HG02938 (cell line): Measurements from ENCODE around the gene PSMD9.
"Not testable (repeated sequence)": the region's sequence is repeated elsewhere in the genome, so short reads cannot be mapped to it uniquely, and the experiment has no call there.

Source experiments
- ATAC-seq: cut with Tn5 transposase; IDR thresholded peaks from one replicate; pipeline ENCODE4 v1.9.1; 2021; ENCODE audit warnings: mild to moderate bottlenecking, moderate library complexity; ENCODE audit not compliant: unreplicated experiment

Gene PSMD9

DNA sequence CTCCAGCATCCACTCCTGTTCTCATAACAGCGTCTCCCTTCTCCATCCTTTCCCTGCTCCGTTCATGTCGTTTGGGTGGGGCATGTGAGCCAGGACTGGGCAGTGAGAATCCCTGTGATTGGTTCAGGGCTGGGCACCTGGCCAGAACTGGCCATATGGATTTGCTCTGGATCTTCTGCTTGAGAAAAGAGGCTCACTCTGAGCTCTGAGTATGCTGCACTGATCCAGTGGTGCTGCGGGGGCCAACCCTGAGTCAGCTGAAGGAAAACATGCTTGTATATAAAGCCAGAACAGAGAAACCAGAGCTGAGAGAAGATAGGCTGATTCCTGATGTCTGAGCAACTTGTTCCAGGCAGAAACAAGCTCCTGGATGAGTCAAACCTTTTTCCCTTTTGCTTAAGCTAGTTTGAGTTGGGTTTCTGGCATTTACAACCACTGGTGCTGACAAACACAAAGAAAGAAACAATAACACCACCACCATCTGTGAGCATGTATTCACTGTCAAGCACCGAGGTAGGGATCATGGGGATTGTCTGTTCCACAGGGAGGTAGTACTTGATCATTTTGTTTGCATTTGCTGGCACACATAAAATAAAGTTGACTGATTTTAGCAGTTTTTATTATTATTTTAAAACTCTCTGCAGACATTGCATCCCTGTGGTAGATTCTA, 15.9 kb upstream of the PSMD9 start:
- no peak for ATAC-seq

DNA sequence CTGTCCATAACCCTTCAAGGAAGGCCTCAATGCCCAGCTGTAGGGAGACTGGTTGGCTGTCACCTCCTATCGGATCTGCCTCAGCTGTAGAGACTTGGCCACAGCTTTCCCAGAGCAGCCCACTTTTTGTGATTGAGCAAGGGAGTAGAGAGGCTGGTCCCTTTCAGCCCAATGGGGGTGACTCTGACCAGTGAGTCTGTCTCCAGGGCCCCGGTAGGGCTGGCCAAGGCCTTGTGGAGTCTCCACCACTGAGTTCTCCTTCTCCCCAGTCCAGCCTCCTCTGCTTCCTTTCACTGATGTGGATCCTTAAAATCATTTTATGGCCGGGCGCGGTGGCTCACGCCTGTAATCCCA, 15.4 kb upstream of the PSMD9 start:
- no peak for ATAC-seq

DNA sequence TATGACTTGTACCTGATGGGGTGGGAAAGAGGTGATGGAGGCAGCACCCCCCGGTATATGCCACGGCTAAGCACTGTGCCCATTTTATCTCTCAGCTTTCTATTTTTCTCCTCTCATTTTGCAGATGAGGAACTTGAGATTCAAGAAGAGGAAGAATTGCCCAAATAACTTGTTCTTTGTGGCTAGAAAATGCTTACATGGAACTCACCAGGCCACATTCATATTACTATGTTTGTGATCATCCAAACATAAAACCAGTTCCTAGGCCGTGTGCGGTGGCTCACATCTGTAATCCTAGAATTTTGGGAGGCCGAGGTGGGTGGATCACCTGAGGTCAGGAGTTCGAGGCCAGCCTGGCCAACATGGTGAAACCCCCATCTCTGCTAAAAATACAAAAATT, 14.5 kb upstream of the PSMD9 start:
- no peak for ATAC-seq

DNA sequence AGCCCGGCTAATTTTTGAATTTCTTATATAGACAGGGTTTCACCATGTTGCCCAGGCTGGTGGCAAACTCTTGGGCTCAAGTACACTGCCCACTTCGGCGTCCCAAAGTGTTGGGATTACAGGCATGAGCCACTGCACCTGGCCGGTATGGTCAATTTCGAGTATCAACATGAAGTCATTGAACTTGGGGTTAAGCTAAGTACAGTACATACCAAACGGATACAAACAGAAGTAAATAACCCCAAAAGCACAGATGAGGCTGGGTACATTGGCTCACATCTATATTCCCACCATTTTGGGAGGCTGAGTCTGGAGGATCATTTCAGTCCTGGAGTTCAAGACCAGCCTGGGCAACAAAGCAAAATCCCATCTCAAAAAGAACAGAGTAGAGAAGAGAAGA, 13.0 kb upstream of the PSMD9 start:
- ATAC-seq = no peak

DNA sequence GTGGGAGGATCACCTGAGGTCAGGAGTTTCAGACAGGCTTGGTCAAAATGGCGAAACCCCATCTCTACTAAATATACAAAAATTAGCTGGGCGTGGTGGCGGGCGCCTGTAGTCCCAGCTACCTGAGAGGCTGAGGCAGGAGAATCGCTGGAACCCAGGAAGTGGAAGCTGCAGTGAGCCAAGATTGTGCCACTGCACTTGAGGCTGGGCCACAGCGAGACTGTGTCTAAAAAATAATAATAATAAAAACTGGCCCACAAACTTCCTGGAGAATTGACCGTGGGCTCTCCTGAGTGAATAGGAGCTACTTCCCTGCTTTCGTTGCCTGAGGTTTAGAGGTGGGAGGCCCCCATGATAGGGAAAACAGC, 12.5 kb upstream of the PSMD9 start:
- ATAC-seq = not testable (repeated sequence)

DNA sequence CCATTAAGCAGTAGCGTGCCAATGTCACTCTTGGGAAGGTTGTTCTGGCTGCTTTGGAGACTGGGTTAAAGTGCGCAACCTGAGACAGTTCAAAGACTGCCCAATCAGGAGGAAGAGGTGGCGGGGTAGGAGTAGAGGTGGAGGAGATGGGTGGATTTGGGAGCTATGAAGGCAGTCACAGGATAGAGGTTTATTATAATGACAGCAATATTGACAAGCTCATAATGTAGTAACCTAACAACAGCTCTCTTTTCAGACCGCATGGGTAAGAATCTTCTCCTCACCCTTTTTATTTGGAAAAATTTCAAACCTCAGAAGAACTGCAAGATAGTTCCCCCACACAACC, 5.3 kb upstream of the PSMD9 start:
- ATAC-seq = no peak

DNA sequence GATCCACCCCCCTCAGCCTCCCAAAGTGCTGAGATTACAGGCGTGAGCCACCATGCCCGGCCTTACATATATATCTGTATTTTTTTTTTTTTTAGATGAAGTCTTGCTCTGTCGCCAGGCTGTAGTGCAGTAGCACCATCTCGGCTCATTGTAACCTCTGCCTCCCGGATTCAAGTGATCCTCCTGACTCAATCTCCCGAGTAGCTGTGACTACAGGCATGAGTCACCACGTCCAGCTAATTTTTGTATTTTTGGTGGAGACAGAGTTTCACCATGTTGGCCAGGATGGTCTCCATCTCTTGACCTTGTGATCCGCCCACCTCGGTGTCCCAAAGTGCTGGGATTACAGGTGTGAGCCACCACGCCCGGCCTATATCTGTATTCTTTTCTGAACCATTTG, 3.5 kb upstream of the PSMD9 start:
- not testable (repeated sequence) for ATAC-seq

DNA sequence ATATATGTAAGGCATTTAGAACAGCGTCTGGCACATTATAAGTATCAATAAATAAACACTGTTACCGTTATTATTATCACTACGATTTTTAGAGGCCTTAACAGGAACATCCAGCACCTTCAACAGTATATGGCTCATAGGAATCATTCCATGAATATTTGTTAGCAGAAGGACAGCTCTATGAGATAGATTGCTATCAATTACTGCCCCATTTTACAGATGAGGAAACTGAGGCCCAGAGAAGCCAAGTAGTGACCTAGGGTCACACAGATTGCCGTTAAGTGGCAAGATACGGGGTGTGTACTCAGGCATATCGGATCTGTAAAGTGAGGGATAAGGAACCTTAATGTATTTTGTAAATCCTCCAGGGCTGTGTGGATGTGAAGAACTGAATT, 510 bp upstream of the PSMD9 start:
- ATAC-seq = no peak

DNA sequence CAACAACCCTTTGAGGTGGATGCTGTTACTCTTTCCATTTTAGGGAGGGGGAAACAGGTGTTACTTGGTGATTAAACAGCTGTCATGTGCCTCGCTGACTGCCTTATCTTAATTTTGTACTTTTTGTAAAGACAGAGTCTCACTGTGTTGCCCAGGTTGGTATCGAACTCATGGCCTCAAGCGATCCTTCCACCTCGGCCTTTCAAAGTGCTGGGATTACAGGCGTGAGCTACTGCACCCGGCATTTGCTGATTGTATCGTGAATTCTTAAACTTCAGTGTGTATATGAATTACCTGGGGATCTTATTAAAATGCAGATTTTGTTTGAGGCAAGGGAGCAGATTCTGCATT, 659 bp downstream of the PSMD9 start:
- no peak for ATAC-seq

DNA sequence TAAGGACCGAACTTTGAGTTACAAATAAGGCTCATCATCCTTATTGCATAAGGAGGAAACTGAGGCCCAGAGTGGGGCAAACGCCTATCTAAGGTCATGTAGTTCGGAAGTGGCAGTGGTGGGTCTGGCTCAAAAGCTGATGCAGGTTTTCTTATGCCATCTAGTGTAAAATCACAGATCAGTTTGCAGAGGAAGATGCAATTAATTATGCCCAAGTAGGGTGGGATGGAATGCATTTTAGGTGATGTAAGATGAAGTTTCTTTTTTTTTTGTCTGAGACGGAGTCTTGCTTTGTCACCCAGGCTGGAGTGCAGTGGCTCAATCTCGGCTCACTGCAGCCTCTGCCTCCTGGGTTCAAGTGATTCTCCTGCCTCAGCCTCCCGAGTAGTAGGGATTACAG, 1.1 kb downstream of the PSMD9 start:
- not testable (repeated sequence) for ATAC-seq

DNA sequence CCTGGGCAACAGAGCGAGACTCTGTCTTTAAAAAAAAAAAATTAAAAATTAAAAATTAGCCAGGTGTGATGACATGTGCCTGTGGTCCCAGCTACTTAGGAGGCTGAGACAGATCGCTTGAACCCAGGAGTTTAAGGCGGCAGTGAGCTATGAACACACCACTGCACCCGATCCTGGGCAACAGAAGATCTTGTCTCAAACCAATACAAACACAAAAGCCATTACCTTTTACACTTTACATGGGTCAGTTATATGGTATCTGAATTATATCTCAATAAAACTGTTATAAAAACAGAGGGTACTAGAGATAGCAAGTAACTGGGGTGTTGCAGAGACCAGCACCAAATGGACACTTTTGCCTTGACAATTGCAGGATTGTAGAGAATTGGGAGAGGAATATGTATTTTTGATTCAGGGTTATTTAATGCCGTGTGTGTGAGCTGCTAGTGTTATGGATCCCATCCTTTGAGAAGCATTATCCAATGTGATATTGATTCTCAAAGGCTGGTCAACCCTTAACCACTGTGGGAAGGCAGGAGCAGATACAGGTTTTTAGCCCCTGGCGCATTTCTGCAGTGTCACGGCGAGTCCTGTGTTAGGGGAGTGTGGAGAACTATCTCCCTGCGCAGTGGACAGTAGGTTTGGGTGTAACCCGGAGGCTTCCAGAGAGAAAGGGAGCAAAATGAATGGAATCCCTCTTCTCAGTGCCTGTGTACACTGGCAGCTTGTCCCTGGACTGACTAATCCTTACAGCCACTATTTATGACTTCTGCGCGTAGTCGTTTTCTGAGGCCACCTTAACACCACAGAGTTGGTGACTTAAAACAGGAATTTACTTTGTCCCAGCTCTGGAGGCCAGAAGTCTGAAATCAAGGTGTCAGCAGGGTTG, 4.3 kb downstream of the PSMD9 start:
- ATAC-seq = no peak

DNA sequence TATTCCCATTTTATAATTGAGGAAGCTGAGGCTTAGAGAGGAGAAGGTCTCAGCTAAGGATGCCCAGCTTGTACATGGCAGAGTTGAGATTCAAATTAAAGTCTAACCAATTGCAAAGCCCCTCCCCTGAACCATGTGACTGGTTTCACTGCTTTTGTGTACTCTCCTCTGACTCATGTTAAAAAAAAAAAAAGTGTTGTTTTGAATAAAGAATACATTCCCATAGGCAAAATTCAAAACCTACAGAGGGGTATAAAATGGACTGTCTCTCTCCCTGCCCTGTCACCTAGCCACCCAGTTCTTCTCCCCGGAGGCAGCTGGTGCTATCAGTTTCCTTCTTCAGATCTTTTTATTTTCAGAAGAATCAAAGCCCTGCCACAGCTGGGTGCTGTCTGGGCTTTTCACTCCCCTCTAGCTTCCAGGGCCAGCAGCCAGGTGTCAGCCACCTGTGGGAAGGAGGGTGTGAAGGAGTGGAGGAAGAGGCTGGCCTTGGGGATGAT, 5.4 kb downstream of the PSMD9 start:
- no peak for ATAC-seq

DNA sequence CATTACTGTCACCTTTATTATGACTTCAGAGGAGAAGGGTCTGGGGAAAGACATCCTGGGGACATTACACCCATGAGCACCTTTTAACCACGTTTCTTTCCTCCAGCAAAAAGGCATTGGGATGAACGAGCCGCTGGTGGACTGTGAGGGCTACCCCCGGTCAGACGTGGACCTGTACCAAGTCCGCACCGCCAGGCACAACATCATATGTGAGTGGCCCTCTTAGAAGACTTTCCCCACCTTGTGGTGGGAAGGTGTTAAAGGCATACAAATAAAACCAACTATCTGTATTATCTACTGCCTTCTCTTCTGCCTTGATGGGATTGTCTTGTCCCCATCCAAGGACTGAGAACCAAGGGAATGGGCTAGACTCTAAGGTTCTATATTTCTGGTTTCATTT, 6.0 kb downstream of the PSMD9 start:
- ATAC-seq = no peak

DNA sequence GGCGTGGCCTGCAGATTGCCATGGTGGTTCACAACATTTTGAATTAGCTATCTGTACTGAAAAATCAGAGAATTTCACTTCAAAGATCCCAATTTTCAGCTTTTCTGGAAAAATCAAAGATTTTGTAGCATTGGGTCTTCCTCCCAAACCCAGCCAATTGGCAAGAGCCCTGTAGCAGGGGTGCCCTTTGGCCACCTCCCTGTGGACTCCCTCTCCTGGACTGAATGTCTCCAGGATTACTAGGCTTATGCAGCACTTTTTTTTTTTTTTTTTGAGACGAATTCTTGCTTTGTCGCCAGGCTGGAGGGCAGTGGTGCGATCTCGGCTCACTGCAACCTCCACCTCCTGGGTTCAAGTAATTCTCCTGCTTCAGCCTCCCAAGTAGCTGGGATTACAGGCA, 9.7 kb downstream of the PSMD9 start:
- ATAC-seq = no peak

DNA sequence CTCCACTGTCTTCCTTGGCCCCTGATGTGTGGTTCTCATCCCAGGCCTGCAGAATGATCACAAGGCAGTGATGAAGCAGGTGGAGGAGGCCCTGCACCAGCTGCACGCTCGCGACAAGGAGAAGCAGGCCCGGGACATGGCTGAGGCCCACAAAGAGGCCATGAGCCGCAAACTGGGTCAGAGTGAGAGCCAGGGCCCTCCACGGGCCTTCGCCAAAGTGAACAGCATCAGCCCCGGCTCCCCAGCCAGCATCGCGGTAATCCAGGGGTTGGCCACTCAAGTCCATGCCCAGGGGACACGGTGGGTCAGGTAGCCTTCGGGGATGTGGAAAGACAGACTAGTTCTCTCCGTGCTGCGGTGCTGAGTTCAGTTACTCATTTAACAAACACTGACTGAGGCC, 11.0 kb downstream of the PSMD9 start:
- ATAC-seq = no peak

DNA sequence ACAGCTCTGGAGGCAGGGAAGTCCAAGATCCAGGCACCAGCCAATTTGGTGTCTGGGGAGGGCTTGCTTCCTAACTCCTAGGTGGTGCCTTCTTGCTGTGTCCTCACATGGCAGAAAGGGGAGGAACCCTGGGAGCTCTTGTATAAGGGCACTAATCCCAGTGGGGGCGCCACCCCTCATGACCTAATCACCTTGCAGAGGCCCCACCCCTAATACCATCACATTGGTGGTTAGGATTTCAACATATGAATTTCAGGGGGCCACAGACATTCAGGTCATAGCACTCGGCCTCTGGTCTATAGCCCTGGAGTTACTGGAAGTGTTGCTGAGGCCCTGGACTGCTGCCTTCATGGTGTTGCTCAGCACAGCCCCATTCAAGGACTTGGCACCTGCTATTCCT, 14.6 kb downstream of the PSMD9 start:
- no peak for ATAC-seq

DNA sequence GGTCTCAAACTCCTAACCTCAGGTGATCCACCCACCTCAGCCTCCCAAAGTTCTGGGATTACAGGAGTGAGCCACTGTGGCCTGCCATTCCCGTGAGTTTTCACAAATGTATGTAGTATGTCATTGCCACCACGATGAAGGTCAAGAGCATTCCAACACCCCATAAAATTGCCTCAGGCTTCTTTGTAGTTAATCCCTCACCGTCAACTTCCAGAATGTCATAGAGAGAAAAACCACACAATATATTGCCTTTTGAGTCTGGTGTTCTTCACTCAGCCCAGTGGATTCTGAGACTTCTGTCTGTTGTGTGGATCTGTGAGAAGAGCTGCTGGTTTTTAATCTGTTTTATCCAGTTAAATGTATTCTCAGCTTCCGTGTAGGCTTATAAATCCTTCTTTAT, 17.2 kb downstream of the PSMD9 start:
- ATAC-seq = no peak

DNA sequence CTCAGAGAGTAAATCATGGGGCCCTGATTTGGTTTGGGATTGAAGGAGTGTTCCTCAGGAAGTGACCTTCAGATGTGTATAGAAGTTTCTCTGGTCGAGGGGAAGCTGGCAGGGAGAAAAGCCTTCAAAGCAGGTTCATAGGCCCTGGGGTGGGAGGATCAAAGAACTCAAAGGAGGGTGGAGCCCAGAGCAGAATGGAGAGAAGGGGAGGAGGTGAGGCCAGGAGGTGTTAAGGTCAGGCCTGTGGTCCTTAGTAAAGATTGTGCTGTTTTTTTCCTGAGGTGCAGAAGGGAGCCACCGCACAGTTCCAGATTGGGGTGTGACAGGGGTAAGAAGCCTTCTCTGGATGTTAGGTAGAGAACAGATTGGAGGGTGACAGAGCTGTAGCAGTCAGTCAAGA, 20.1 kb downstream of the PSMD9 start:
- ATAC-seq = no peak

DNA sequence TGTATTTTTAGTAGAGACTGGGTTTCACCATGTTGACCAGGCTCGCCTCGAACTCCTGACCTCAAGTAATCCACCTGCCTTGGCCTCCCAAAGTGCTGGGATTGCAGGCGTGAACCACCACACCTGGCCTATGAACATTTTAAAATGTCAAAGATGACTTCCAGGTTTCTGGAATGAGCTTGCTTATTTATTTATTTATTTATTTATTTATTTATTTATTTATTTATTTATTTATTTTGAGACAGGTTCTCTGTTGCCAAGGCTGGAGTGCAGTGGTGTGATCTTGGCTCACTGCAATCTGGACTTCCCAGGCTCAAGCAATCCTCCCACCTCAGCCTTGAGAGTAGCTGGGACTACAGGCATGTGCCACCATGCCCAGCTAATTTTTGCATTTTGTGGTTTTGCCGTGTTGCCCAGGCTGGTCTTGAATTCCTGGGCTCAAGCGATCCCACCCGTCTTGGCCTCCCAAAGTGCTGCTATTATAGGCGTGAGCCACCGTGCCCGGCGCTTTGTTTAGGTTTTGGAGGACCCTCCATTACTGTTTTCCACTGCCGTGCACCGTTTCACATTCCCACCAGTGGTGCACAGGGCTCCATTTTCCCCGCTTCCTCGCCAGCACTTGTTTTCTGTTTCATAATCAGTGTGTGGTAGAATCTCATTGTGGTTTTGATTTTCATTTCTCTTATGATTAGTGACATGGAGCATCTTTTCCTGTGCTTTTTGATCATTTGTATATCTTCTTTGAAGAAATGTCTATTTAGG, 23.4 kb downstream of the PSMD9 start:
- no peak for ATAC-seq

DNA sequence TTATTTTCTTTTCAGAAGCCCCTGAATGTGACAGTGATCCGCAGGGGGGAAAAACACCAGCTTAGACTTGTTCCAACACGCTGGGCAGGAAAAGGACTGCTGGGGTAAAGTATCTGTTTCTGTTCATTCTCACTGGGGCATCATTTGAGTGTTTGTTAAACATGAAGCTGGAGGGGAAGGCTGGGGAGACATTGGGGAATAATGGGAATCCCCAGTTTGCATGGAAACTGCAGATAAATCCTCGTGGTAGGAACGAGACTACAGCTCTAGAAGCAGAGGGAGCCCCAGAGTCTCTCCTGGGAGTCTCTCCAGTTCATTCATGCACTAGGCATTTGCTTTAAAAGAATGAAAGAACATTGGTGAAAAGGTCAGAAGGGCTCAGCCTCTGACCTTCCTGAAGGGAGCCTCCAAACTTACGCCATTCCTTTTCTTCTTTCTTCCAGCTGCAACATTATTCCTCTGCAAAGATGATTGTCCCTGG, 27.3 kb downstream of the PSMD9 start:
- ATAC-seq = no peak

DNA sequence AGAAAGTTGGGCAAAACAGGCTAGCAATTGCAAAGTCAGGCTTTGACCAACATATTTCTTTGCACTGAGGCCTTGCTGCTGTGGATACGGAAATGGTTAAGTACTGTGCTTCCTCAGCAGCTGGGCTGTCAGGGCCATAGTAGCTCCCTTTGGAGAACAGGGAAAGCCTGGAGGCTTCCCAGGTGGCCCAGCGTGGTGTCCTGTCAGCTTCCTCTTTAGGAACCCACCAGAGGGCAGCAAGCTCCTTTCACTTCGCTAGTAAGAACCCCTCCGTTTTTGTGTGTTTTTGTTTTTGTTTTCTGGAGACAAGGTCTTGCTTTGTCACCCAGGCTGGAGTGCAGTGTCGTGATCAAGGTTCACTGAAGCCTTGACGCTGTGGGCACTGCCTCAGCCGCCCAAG, 28.1 kb downstream of the PSMD9 start:
- no peak for ATAC-seq
